Activated effector memory CD4-positive, alpha-beta T cell treated with Interleukin-2 at 50 U/mL for 16 hours (primary cell): ENCODE data around the gene SCG3.
A peak's percentile ranks its signal among the peaks of the same experiment; 100 is the strongest.

Experiments used
- DNase-seq: peaks from one replicate; pipeline ENCODE4 v3.0.0-alpha.2; 2020

The SCG3 gene

GRCh38 chr15:51731549-51732267 lies 50.4 kb downstream of the SCG3 start:
- no peak for DNase-seq

- DNase-seq = no peak
Measured at GRCh38 chr15:51732646-51733045, 51.3 kb downstream of the SCG3 start.

- DNase-seq = no peak
Measured at GRCh38 chr15:51735228-51736010, 54.1 kb downstream of the SCG3 start.

- DNase-seq = no peak
Measured at GRCh38 chr15:51736069-51736468, 54.8 kb downstream of the SCG3 start.

GRCh38 chr15:51736751-51737521 lies 55.6 kb downstream of the SCG3 start:
- peak; percentile 53 for DNase-seq

GRCh38 chr15:51737522-51738305 lies 56.4 kb downstream of the SCG3 start, which contains the start of gene LYSMD2:
Gene LYSMD2 (minus strand): TSS chr15:51737655. CDS start chr15:51737622, 33 bp downstream.
- peak; percentile 62 for DNase-seq

- DNase-seq = no peak
Measured at GRCh38 chr15:51738553-51738952, 57.2 kb downstream of the SCG3 start.

- no peak for DNase-seq
Measured at GRCh38 chr15:51739061-51739712, 57.9 kb downstream of the SCG3 start.

- no peak for DNase-seq
Measured at GRCh38 chr15:51749307-51749706, 68.0 kb downstream of the SCG3 start.

GRCh38 chr15:51750186-51750585 lies 68.9 kb downstream of the SCG3 start:
- DNase-seq = no peak

- peak; percentile 49 for DNase-seq
Measured at GRCh38 chr15:51750792-51751696, 69.7 kb downstream of the SCG3 start, which contains the start of gene TMOD2. Gene TMOD2 (plus strand): TSS chr15:51751597. CDS start chr15:51766442, 14,845 bp downstream.

GRCh38 chr15:51751697-51752683 lies 70.7 kb downstream of the SCG3 start:
- DNase-seq = no peak

- DNase-seq = no peak
Measured at GRCh38 chr15:51752888-51753287, 71.6 kb downstream of the SCG3 start.

GRCh38 chr15:51754267-51754666 lies 73.0 kb downstream of the SCG3 start:
- no peak for DNase-seq

GRCh38 chr15:51755790-51756189 lies 74.5 kb downstream of the SCG3 start:
- DNase-seq = no peak

- DNase-seq = no peak
Measured at GRCh38 chr15:51756482-51756881, 75.2 kb downstream of the SCG3 start.

- DNase-seq = no peak
Measured at GRCh38 chr15:51757450-51757849, 76.1 kb downstream of the SCG3 start.

GRCh38 chr15:51758645-51759044 lies 77.3 kb downstream of the SCG3 start:
- DNase-seq = no peak

GRCh38 chr15:51759557-51760070 lies 78.3 kb downstream of the SCG3 start:
- no peak for DNase-seq
